GM13977 (cell line): ENCODE results near the gene FOXJ2.

ENCODE experiments used
- DNase-seq: peaks from one replicate; pipeline ENCODE4 v3.0.0; 2012; ENCODE audit warnings: low spot score
- in situ Hi-C: fragments of 300-500 bp; cut with MboI; formaldehyde crosslinking; loops from one replicate; pipeline ENCODE4 v1.12.0; 2022; ENCODE audit warnings: low sequenced_read_pairs, low pct_unique_long_range_greater_than_20kb, mixed read lengths, inconsistent platforms; ENCODE audit not compliant: unreplicated experiment
- TF ChIP-seq, protein P1 (sequence below): IDR thresholded peaks from 2 replicates; pipeline ENCODE4 v1.5.1; 2012; ENCODE audit warnings: mild to moderate bottlenecking, control low read depth; ENCODE audit not compliant: insufficient read depth; ENCODE audit errors: extremely low read depth, missing control alignments

The FOXJ2 gene

DNA sequence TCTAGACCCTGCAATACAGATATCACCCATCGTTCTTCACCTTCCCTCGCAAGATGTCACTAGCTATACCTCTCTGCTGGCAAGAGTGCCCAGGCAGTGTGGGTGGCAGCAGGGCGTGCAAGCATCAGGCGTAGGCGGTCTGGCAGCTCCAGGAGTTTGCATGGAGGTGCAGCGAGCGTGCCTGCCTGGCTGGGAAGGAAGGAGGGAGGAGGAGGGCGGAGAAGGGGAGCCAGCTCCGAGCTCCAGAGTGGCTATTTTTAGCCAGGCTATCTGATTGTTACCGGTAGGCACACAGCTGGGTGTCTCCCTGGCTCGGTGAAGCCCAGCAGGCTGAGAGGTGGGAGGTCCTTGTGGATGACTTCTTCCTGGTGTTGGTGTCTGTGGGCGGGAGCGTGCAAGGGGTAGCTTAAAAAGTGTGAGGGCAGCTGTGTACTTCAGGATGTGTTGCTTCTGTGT lies 6.2 kb downstream of the FOXJ2 start:
- DNase-seq, result no peak
- TF ChIP-seq, protein P1, sequence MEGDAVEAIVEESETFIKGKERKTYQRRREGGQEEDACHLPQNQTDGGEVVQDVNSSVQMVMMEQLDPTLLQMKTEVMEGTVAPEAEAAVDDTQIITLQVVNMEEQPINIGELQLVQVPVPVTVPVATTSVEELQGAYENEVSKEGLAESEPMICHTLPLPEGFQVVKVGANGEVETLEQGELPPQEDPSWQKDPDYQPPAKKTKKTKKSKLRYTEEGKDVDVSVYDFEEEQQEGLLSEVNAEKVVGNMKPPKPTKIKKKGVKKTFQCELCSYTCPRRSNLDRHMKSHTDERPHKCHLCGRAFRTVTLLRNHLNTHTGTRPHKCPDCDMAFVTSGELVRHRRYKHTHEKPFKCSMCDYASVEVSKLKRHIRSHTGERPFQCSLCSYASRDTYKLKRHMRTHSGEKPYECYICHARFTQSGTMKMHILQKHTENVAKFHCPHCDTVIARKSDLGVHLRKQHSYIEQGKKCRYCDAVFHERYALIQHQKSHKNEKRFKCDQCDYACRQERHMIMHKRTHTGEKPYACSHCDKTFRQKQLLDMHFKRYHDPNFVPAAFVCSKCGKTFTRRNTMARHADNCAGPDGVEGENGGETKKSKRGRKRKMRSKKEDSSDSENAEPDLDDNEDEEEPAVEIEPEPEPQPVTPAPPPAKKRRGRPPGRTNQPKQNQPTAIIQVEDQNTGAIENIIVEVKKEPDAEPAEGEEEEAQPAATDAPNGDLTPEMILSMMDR, result no peak

DNA sequence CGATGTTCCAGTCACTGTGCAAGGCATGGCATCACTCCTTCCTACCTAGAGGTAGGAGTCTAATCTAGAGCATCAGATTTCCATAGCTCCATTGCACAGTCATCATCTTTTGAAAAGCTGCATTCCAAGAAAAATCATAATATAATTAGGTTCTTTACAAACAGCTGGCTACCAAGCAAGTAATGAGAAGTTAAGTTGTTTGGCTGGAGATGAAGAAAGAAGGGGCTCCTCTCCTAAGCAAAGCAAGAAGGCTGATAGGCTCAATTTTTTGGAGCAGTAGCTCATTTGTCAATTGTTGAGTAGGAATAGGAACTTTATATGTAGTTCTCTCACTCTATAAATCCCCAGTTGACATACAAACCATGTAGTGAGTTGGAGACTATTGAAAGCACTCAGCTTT lies 8.3 kb downstream of the FOXJ2 start:
- in situ Hi-C loops, result no loop called here
- TF ChIP-seq, protein P1, result no peak
- no peak for DNase-seq

More for the DNA sequence above, 6.2 kb downstream of the FOXJ2 start:
- in situ Hi-C loops, result no loop called here

DNA sequence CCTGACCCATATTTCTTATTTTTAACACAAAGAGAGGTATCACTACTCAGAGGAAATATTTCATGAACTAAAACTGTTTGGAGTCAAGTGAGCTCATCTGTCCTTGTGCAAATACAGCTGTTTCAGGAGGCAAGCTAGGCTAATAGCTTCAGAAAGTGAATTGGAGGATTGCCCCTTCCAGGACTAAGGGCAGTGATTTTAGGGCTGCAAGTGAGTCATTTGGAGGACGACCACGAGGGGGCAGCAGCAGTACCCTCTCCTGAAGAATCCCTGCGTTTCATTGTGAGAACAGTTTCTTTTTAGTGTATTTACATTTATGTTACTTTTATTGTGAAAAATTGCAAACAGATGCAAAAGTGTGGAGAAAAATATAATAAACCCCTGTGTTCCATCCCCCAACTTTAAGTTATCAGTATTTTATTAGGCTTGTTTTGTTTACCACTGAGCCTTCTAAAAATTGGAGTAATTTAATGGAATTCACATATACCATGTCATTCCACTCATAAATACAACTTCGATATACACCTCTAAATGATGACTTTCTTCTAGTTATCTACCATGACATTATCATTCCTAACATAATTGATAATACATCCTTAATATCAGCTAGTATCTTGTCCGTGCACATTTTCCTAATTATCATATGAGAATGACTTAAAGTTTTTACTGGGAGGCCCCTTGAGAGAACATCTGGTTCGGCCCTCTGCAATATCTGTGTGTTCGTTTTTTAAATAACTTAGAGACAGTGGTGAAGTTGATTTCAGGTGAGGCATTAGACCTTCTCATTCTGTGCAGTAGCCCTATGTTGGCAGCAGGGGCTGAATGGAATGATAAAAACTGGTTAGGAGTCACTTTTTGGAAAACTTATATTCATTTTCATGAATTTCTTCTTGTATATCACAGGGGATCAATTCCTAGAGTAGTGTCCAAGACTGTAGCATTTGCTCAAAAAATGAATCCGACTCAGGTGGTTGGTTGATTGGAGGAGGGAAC lies 13.7 kb downstream of the FOXJ2 start:
- DNase-seq, result peak; percentile 84
- TF ChIP-seq, protein P1, result peak; percentile 84
- in situ Hi-C loops, result no loop called here

DNA sequence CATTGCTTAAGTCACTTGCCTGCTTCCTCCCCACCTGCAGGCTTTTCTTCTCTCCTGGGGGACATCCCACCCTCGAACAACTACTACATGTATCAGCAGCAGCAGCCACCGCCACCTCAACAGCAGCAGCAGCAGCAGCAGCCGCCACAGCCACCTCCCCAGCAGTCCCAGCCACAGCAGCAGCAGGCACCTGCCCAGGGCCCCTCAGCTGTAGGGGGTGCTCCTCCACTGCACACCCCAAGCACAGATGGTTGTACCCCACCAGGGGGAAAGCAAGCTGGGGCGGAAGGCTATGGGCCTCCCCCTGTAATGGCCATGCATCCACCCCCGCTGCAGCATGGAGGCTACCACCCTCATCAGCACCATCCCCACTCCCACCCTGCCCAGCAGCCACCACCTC lies 15.3 kb downstream of the FOXJ2 start:
- no peak for DNase-seq
- TF ChIP-seq, protein P1, result no peak
- in situ Hi-C loops, result no loop called here

DNA sequence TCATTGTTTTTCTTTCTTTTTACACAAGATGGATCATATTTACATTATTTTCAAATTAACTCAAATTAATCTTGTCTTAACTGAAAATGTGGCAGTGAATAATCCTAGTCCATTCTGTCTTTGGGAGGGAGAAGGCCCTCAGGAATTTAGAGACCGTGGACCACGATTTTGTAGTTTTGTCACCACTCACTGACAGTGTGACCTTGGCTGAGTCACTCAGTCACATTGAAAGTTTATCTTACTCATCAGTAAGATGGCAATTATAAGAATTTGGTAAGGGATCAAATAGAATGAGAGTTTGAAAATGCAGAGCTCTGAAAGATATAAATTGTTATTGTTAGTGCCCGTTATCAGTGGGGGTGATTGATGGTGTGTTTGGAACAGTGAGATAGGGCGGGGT lies 16.4 kb downstream of the FOXJ2 start:
- TF ChIP-seq, protein P1, result no peak
- no peak for DNase-seq
- in situ Hi-C loops, result no loop called here

DNA sequence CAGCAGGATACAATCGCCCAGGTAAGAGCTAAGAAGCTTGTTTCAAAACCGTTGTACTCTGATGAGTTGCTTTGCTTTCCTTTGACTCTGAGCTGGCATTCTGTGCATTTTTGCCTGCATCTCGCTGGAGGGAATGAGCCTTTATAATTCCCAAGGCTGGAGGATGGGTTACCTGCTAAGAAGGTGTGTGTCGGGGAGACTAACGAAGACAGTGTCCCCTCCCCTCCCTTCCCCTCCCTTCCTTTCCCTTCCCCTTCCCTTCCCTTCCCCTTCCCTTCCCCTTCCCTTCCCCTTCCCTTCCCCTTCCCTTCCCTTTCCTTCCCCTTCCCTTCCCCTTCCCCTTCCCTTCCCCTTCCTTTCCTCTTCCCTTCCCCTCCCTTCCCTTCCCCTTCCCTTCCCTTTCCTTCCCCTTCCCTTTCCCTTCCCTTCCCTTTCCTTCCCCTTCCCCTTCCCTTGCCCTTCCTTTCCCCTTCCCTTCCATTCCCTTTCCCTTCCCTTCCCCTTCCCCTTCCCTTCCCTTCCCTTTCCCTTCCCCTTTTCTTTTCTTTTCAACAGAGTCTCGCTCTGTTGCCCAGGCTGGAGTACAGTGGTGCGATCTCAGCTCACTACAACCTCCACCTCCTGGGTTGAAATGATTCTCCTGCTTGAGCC lies 18.2 kb downstream of the FOXJ2 start:
- TF ChIP-seq, protein P1, result no peak
- in situ Hi-C loops, result no loop called here
- no peak for DNase-seq
